Sigmoid colon (tissue), 7 donors: ENCODE data around the gene SLA2. TPM values are rescaled to one million over a fixed set of nuclear protein-coding genes. Genes with fewer than 3 reads are reported as not detected.
"Not testable (repeated sequence)": the region's sequence is repeated elsewhere in the genome, so short reads cannot be mapped to it uniquely, and the experiment has no call there.

Source experiments
- DNase-seq: peaks from one replicate; pipeline ENCODE4 v3.0.0-alpha.2; 2019
- H3K27ac ChIP-seq, 4 donors: fragments of 200-600 bp; sonication (generic); one replicate each; pipeline ENCODE4 v1.5.1; 2016 to 2019; ENCODE audit warnings: mild to moderate bottlenecking in 1 of 4
- H3K27me3 ChIP-seq, 3 donors: fragments of 200-600 bp; sonication (generic); one replicate each; pipeline ENCODE4 v1.5.1; 2019; ENCODE audit warnings: mild to moderate bottlenecking in 1 of 3
- H3K36me3 ChIP-seq, 4 donors: fragments of 200-600 bp; sonication (generic); one replicate each; pipeline ENCODE4 v1.5.1; 2016 to 2019
- H3K4me1 ChIP-seq, 4 donors: fragments of 200-600 bp; sonication (generic); one replicate each; pipeline ENCODE4 v1.5.1; 2017 to 2019
- H3K4me3 ChIP-seq, 4 donors: fragments of 200-600 bp; sonication (generic); one replicate each; pipeline ENCODE4 v1.5.1; 2017 to 2019; ENCODE audit warnings: mild to moderate bottlenecking in 2 of 4, moderate library complexity in 1 of 4
- H3K9me3 ChIP-seq, 4 donors: fragments of 200-600 bp in 3 of 4; sonication (generic) in 3 of 4; one replicate each; pipeline versions ENCODE4 v1.5.1 to v1.6.1; 2013 to 2019
- CTCF ChIP-seq, 4 experiments: fragments of 450-650 bp in 3 of 4; fragments of 200-600 bp in 1 of 4; IDR thresholded peaks; one replicate each; pipeline ENCODE4 v1.5.1; 2016 to 2019; ENCODE audit warnings: antibody characterized with exemption in 4 of 4, mild to moderate bottlenecking in 3 of 4, moderate library complexity in 2 of 4
- EP300 ChIP-seq, 4 donors: sonication (generic); formaldehyde crosslinking; IDR thresholded peaks; one replicate each; pipeline ENCODE4 v1.6.1; 2017; ENCODE audit warnings: antibody characterized with exemption in 4 of 4
- POLR2A ChIP-seq, 2 donors: fragments of 450-650 bp; IDR thresholded peaks; one replicate each; pipeline ENCODE4 v1.6.1; 2016; ENCODE audit warnings: antibody characterized with exemption in 2 of 2, mild to moderate bottlenecking in 2 of 2, moderate library complexity in 2 of 2
- POLR2AphosphoS5 ChIP-seq, 4 donors: sonication (generic); formaldehyde crosslinking; IDR thresholded peaks; one replicate each; pipeline ENCODE4 v1.6.1; 2017; ENCODE audit warnings: antibody characterized with exemption in 4 of 4
- WGBS, 2 donors: extraction: QIAGEN DNeasy Blood & Tissue Kit; methylation state at CpG; one replicate each; pipeline ENCODE4 v1.1.7; 2013; 5-methylcytosine and 5-hydroxymethylcytosine counted together
- intact Hi-C: fragments of 100-400 bp; cut with DNase I; formaldehyde crosslinking; loops from one replicate; pipeline ENCODE4 v1.15.1; 2023
- polyA plus RNA-seq, 3 donors: library from polyadenylated mRNA; stranded (reverse); fragments of 200-250 nt; gene quantifications; one replicate each; pipeline ENCODE4 v1.2.3, GENCODE V29; 2013
- total RNA-seq, 4 donors: library from RNA; depleted of rRNA; stranded (reverse); fragments of >200 nt; gene quantifications; one replicate each; pipeline ENCODE4 v1.1.0, GENCODE V29; 2016
- donor health status: healthy with polysubstance abuse.
- donor health status: Bipolar disorder and iron deficiency.
- donor health status: healthy.

SLA2 gene
- total and polyA plus RNA-seq, 7 donors: 0.46 to 3.4 (median 0.55) TPM; not detected in 3

- Histone ChIP-seq H3K4me3 (no peak overlapping the region), H3K27me3 (no peaks in the 10 kb centered on the region), H3K36me3 (peaks cover 18 to 51% (median 36%) of the 10 kb centered on the region in 4 donors), H3K27ac (no peak overlapping the region), H3K9me3 (no peaks in the 10 kb centered on the region), H3K4me1 (no peaks in the 10 kb centered on the region)
- no peak for DNase-seq
- intact Hi-C loops: loop anchor here (5.0 kb wide), 1 partner anchor 272 kb away; no protein-coding TSS in a partner anchor
- TF ChIP-seq EP300 (IDR thresholded peaks at IDR 0.05) (no peak), POLR2A (IDR thresholded peaks at IDR 0.05) (no peak), CTCF (IDR thresholded peaks at IDR 0.05) (no peak), POLR2AphosphoS5 (IDR thresholded peaks at IDR 0.05) (no peak)
- WGBS, 2 donors: 90 to 92% methylated on average over 14 of the region's 14 CpGs
These were observed 31.0 kb downstream of the SLA2 start for GRCh38 chr20:36614781-36615557.

- TF ChIP-seq CTCF (IDR thresholded peaks at IDR 0.05) (no peak), EP300 (IDR thresholded peaks at IDR 0.05) (no peak), POLR2A (IDR thresholded peaks at IDR 0.05) (no peak), POLR2AphosphoS5 (IDR thresholded peaks at IDR 0.05) (no peak)
- Histone ChIP-seq H3K36me3 (peaks cover 26 to 60% (median 45%) of the 10 kb centered on the region in 4 donors), H3K27me3 (no peaks in the 10 kb centered on the region), H3K4me1 (no peaks in the 10 kb centered on the region), H3K27ac (no peak overlapping the region), H3K9me3 (no peaks in the 10 kb centered on the region), H3K4me3 (no peak overlapping the region)
- DNase-seq: no peak
- intact Hi-C loops: loop anchor here (5.0 kb wide), 1 partner anchor 273 kb away; no protein-coding TSS in a partner anchor
- WGBS, 2 donors: 16 to 67% methylated on average over 3 of the region's 3 CpGs
These were observed 32.0 kb downstream of the SLA2 start for GRCh38 chr20:36613974-36614373.

DNA sequence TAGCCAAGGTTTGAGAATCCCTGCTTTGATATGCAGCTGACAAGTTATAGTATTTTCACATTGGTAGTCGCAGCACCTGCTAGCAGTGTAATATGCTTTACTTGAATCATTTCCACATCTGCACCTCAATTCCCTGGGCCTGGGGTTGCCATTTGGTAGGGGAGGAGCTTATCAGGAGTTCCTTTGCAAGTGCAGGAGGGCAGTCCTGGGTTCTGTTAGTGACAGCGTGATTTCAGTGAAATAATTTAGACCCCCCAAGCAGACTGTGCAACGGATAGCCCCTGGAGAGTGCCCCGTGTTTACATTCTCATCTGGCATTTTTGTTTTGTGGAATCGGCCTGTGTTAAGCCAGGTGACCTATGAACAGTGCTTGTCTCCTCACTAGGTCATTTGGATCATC lies 34.4 kb downstream of the SLA2 start:
- TF ChIP-seq EP300 (IDR thresholded peaks at IDR 0.05) (no peak), CTCF (IDR thresholded peaks at IDR 0.05) (no peak), POLR2A (IDR thresholded peaks at IDR 0.05) (no peak), POLR2AphosphoS5 (IDR thresholded peaks at IDR 0.05) (no peak)
- no peaks in the 10 kb centered on the region for H3K9me3 ChIP-seq
- no peak overlapping the region for H3K27ac ChIP-seq
- H3K36me3 ChIP-seq: peaks cover 31 to 75% (median 49%) of the 10 kb centered on the region in 4 donors
- whole genome bisulfite sequencing, 2 donors: 85 to 90% methylated on average over 5 of the region's 5 CpGs
- intact Hi-C loops: loop anchor here (5.0 kb wide), 1 partner anchor 276 kb away; no protein-coding TSS in a partner anchor
- H3K4me3 ChIP-seq: no peak overlapping the region
- H3K4me1 ChIP-seq: peaks cover 0 to 16% (median 14%) of the 10 kb centered on the region in 4 donors
- H3K27me3 ChIP-seq: no peaks in the 10 kb centered on the region
- no peak for DNase-seq

DNA sequence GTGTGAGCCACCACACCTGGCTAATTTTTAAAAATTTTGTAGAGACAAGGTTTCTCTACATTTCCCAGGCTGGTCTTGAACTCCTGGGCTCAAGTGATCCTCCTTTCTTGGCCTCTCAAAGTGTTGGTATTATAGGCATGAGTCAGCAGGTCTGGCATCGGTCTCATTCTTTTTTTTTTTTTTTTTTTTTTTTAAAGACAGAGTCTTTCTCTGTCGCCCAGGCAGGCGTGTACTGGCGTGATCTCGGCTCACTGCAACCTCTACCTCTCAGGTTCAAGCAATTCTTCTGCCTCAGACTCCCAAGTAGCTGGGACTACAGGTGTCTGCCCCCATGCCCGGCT lies 37.6 kb downstream of the SLA2 start:
- H3K36me3 ChIP-seq: peaks cover 27 to 58% (median 37%) of the 10 kb centered on the region in 4 donors
- not testable (repeated sequence) for H3K27ac ChIP-seq, DNase-seq, H3K9me3 ChIP-seq, H3K27me3 ChIP-seq, H3K4me3 ChIP-seq
- peaks cover 0 to 29% (median 25%) of the 10 kb centered on the region in 4 donors for H3K4me1 ChIP-seq
- intact Hi-C loops: loop anchor here (5.0 to 10.0 kb wide), 4 partner anchors 149 to 404 kb away; partner anchors contain the start of gene DSN1
- 78 to 89% methylated on average over 6 of the region's 6 CpGs for WGBS, 2 donors

- TF ChIP-seq POLR2AphosphoS5 (IDR thresholded peaks at IDR 0.05): no peak
- TF ChIP-seq POLR2A (IDR thresholded peaks at IDR 0.05): no peak
- TF ChIP-seq CTCF (IDR thresholded peaks at IDR 0.05): no peak
- TF ChIP-seq EP300 (IDR thresholded peaks at IDR 0.05): no peak
- WGBS, 2 donors: 59 to 79% methylated on average over 7 of the region's 7 CpGs
- H3K9me3 ChIP-seq: no peaks in the 10 kb centered on the region
- intact Hi-C loops: loop anchor here (5.0 to 10.0 kb wide), 4 partner anchors 150 to 403 kb away; partner anchors contain the start of gene DSN1
- no peaks in the 10 kb centered on the region for H3K27me3 ChIP-seq
- H3K36me3 ChIP-seq: peaks cover 22 to 52% (median 34%) of the 10 kb centered on the region in 4 donors
- no peak overlapping the region for H3K4me3 ChIP-seq
- DNase-seq: no peak
- no peak overlapping the region for H3K27ac ChIP-seq
- H3K4me1 ChIP-seq: peaks cover 0 to 29% (median 25%) of the 10 kb centered on the region in 4 donors
These were observed 38.2 kb downstream of the SLA2 start for GRCh38 chr20:36607586-36608387.
